H1 (cell line): ENCODE results near the gene NR4A2. TPM values are rescaled to one million over a fixed set of nuclear protein-coding genes. Genes with fewer than 3 reads are reported as not detected.

Source experiments
- CHD7 ChIP-seq: fragments of 300-600 bp; sonication (generic); IDR thresholded peaks from 2 replicates; pipeline ENCODE4 v1.7.1; 2012; ENCODE audit warnings: low read length, moderate library complexity, mild to moderate bottlenecking, inconsistent platforms; ENCODE audit not compliant: insufficient replicate concordance
- RAD21 ChIP-seq, 2 experiments: IDR thresholded peaks in 1 of 2; conservative IDR thresholded peaks in 1 of 2; 2 replicates each; pipeline ENCODE4 v1.6.1; 2011; ENCODE audit warnings: low read depth in 2 of 2, low read length in 2 of 2, improper control_type of control experiment in 1 of 2, inconsistent platforms in 1 of 2, mild to moderate bottlenecking in 1 of 2, moderate library complexity in 1 of 2
- SP4 ChIP-seq: IDR thresholded peaks from 2 replicates; pipeline ENCODE4 v1.6.1; 2012; ENCODE audit warnings: low read length, inconsistent platforms
- SRF ChIP-seq: IDR thresholded peaks from 2 replicates; pipeline ENCODE4 v1.6.1; 2011; ENCODE audit warnings: mild to moderate bottlenecking, low read depth, low read length, moderate library complexity
- SUZ12 ChIP-seq: fragments of 200-600 bp; sonication (generic); IDR thresholded peaks from 2 replicates; pipeline ENCODE4 v1.6.1; 2012; ENCODE audit warnings: mild to moderate bottlenecking, inconsistent platforms, low read length, moderate library complexity, mixed read lengths
- YY1 ChIP-seq: IDR thresholded peaks from 2 replicates; pipeline ENCODE4 v1.6.1; 2011; ENCODE audit warnings: low read depth, mild to moderate bottlenecking, low read length
- polyA plus RNA-seq, 7 experiments: library from polyadenylated mRNA; depleted of rRNA in 3 of 7; stranded (reverse) in 5 of 7; unstranded in 2 of 7; fragments of >200 nt in 5 of 7; fragments of 200-250 nt in 2 of 7; gene quantifications; 1 replicate in 5 of 7; 2 replicates in 1 of 7; 4 replicates in 1 of 7; pipeline versions ENCODE4 v1.2.1 to v1.2.3, GENCODE V29; 2011 to 2013; ENCODE audit warnings: missing spikeins in 2 of 7, mixed read lengths in 2 of 7
- total RNA-seq: library from RNA; stranded (reverse); fragmentation: NEBNext Ultra II Directional; extraction: Animal tissue kit (Norgen Biotek cat#: 25700); gene quantifications from 2 replicates; pipeline ENCODE4 v1.2.1, GENCODE V29; 2021
- TF ChIP-seq, protein P1 (sequence below): IDR thresholded peaks from 2 replicates; pipeline ENCODE4 v1.6.1; 2012; ENCODE audit warnings: inconsistent platforms

Gene NR4A2
- total and polyA plus RNA-seq, 2 of the 8 experiments (the other 6 are each of a cell fraction or from before 2014, with no cell fraction given), result 0.15 to 1.7 TPM

- no peak for TF ChIP-seq CHD7
- no peak for TF ChIP-seq SUZ12
- TF ChIP-seq SRF, result no peak
- no peak for TF ChIP-seq SP4
- TF ChIP-seq YY1, result no peak
- TF ChIP-seq, protein P1, sequence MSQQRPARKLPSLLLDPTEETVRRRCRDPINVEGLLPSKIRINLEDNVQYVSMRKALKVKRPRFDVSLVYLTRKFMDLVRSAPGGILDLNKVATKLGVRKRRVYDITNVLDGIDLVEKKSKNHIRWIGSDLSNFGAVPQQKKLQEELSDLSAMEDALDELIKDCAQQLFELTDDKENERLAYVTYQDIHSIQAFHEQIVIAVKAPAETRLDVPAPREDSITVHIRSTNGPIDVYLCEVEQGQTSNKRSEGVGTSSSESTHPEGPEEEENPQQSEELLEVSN, result no peak
- no peak for TF ChIP-seq RAD21 (IDR thresholded peaks at IDR 0.05 in 1 of 2, conservative IDR thresholded peaks at IDR 0.05 in 1 of 2; ENCODE audit: low read depth in 2 of 2, low read length in 2 of 2)
- TF ChIP-seq, all 59 proteins: peak for 0
Measured at GRCh38 chr2:156347431-156347830, 14.9 kb upstream of the NR4A2 start (continued).
